ENCODE results near the gene SUV39H2. TPM values are rescaled to one million over a fixed set of nuclear protein-coding genes. Genes with fewer than 3 reads are reported as not detected.

Gene SUV39H2
- total RNA-seq, 4 donors from 2014 or later = 7.4 to 41.5 (median 12.2) TPM

DNA sequence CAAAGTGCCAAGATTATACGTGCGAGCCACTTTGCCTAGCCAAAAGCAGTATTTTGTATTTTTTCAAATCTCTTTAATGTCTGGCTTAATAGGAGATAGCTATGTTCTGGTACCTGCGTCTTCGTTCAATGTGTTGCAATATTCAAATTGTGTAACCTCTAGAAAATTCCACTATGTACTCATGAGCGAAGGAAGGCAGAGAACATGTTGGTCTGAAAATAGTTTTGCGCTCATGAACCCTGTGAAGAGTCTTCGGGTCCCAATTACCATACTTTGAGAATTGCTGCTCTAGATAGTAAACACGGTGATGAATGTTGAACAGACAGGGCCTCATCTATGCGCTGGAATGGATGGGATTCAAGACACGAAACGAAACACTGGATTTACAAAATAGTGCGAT is 2.7 kb upstream of the SUV39H2 start:
- H3K9me3 ChIP-seq = no peaks in the 10 kb centered on the region
- no peak overlapping the region for H3K4me3 ChIP-seq
- H3K27me3 ChIP-seq = no peaks in the 10 kb centered on the region
- no peak overlapping the region for H3K27ac ChIP-seq
- no peak for DNase-seq
- no peaks in the 10 kb centered on the region for H3K4me1 ChIP-seq
- intact Hi-C loops (cut with DNase I; ENCODE audit: low total_unique reads) = no loop called here
- no peaks in the 10 kb centered on the region for H3K36me3 ChIP-seq
- TF ChIP-seq POLR2A (IDR thresholded peaks at IDR 0.05) = no peak
- TF ChIP-seq, protein P1, sequence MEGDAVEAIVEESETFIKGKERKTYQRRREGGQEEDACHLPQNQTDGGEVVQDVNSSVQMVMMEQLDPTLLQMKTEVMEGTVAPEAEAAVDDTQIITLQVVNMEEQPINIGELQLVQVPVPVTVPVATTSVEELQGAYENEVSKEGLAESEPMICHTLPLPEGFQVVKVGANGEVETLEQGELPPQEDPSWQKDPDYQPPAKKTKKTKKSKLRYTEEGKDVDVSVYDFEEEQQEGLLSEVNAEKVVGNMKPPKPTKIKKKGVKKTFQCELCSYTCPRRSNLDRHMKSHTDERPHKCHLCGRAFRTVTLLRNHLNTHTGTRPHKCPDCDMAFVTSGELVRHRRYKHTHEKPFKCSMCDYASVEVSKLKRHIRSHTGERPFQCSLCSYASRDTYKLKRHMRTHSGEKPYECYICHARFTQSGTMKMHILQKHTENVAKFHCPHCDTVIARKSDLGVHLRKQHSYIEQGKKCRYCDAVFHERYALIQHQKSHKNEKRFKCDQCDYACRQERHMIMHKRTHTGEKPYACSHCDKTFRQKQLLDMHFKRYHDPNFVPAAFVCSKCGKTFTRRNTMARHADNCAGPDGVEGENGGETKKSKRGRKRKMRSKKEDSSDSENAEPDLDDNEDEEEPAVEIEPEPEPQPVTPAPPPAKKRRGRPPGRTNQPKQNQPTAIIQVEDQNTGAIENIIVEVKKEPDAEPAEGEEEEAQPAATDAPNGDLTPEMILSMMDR (IDR thresholded peaks at IDR 0.05) = no peak

DNA sequence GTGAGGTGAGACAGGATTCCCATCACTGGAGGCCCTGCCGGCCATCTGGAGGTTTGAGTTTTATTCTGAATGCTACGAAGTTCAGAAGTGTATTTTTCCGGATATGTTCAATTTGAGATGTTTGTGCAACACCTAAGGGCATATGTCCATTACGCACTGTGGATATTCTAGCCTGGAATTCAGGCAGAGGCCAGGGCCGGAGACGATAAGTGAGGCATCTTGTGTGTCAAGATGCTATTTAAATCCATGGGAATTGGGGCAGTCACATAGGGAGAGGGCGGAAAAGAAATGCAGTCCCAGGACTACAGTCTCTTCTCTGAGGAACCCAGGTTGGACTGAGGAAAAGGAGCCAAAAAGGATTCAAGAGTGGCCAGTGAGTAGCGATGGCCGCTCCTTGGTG is 1.9 kb upstream of the SUV39H2 start:
- Histone ChIP-seq H3K4me1 (no peaks in the 10 kb centered on the region), H3K27ac (no peak overlapping the region), H3K4me3 (no peak overlapping the region), H3K9me3 (no peaks in the 10 kb centered on the region), H3K27me3 (no peaks in the 10 kb centered on the region), H3K36me3 (no peaks in the 10 kb centered on the region)
- TF ChIP-seq, protein P1 (IDR thresholded peaks at IDR 0.05) = no peak
- TF ChIP-seq POLR2A (IDR thresholded peaks at IDR 0.05) = no peak
- intact Hi-C loops (cut with DNase I; ENCODE audit: low total_unique reads) = no loop called here
- DNase-seq = no peak

GRCh38 chr10:14879124-14879927 is 660 bp downstream of the SUV39H2 start:
- Histone ChIP-seq H3K4me3 (peak overlapping the region; percentile 58 to 73), H3K27me3 (no peaks in the 10 kb centered on the region), H3K36me3 (no peaks in the 10 kb centered on the region), H3K4me1 (no peaks in the 10 kb centered on the region), H3K27ac (peak overlapping the region; percentile 73 to 95), H3K9me3 (no peaks in the 10 kb centered on the region)
- no peak for TF ChIP-seq POLR2A (IDR thresholded peaks at IDR 0.05)
- TF ChIP-seq, protein P1 (IDR thresholded peaks at IDR 0.05) = no peak
- intact Hi-C loops (cut with DNase I; ENCODE audit: low total_unique reads) = no loop called here
- peak in 1 of 2 donors; percentile 29 for DNase-seq

DNA sequence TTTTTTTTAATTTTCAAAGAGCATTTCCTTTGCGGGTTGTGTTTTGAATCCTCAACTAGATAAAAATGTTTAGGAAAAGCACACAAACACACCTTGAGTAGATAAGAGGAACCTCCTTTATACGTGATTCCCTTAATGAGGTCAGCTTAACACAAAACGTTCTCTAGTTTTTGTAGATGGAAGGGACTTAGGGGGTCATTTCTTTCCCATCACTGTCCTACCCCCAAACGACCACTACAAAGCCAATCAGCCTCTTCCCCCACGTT is 1.2 kb downstream of the SUV39H2 start:
- H3K27me3 ChIP-seq = no peaks in the 10 kb centered on the region
- TF ChIP-seq POLR2A (IDR thresholded peaks at IDR 0.05) = no peak
- TF ChIP-seq, protein P1 (IDR thresholded peaks at IDR 0.05) = no peak
- intact Hi-C loops (cut with DNase I; ENCODE audit: low total_unique reads) = no loop called here
- peak overlapping the region; percentile 58 to 73 for H3K4me3 ChIP-seq
- H3K4me1 ChIP-seq = no peaks in the 10 kb centered on the region
- H3K9me3 ChIP-seq = no peaks in the 10 kb centered on the region
- no peak for DNase-seq
- H3K36me3 ChIP-seq = no peaks in the 10 kb centered on the region
- H3K27ac ChIP-seq = no peak overlapping the region

DNA sequence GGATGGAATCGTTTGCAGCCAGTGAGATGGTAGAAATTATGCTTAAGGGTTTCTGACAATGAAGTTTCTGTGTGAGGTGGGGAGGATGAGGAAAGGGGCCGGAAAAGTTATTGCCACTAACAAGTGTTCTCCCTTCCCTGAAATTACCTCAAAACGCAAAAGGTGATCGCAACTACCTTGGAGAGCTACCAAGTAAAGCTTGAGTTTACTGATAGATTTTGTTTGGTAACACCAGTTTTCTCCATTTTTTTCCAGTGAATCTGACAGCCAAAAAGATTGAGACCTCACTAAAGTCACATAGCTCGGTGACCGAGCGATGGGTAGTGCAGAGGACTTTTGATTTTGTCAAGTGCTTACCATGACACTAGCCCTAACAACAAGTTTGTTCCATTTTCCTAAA is 1.6 kb downstream of the SUV39H2 start:
- no peaks in the 10 kb centered on the region for H3K4me1 ChIP-seq
- H3K27ac ChIP-seq = no peak overlapping the region
- intact Hi-C loops (cut with DNase I; ENCODE audit: low total_unique reads) = no loop called here
- no peak for DNase-seq
- TF ChIP-seq, protein P1 (IDR thresholded peaks at IDR 0.05) = no peak
- no peak for TF ChIP-seq POLR2A (IDR thresholded peaks at IDR 0.05)
- H3K4me3 ChIP-seq = no peak overlapping the region
- H3K27me3 ChIP-seq = no peaks in the 10 kb centered on the region
- no peaks in the 10 kb centered on the region for H3K9me3 ChIP-seq
- no peaks in the 10 kb centered on the region for H3K36me3 ChIP-seq

Data from uterus (tissue), 4 donors.